Activated CD4-positive, CD25-positive, alpha-beta regulatory T cell treated with anti-CD3 and anti-CD28 coated beads, Interleukin-2, amount 50 U/mL, for 72 hours (primary cell): Measurements from ENCODE around the gene RTN4R.

Experiments used
- DNase-seq: peaks from one replicate; pipeline ENCODE4 v3.0.0; 2021

RTN4R gene

GRCh38 chr22:20211997-20212753, 55.9 kb downstream of the RTN4R start:
- no peak for DNase-seq

GRCh38 chr22:20211409-20211996, 56.6 kb downstream of the RTN4R start:
- no peak for DNase-seq

- no peak for DNase-seq
These were observed 57.6 kb downstream of the RTN4R start for GRCh38 chr22:20210473-20211059.

GRCh38 chr22:20209761-20210250, 58.3 kb downstream of the RTN4R start:
- no peak for DNase-seq

GRCh38 chr22:20208713-20209310, 59.3 kb downstream of the RTN4R start:
- DNase-seq: no peak

- no peak for DNase-seq
These were observed 60.7 kb downstream of the RTN4R start for GRCh38 chr22:20207277-20208025.

GRCh38 chr22:20206709-20207215, 61.4 kb downstream of the RTN4R start:
- peak; percentile 45 for DNase-seq

- peak; percentile 69 for DNase-seq
These were observed 62.0 kb downstream of the RTN4R start for GRCh38 chr22:20205964-20206708.

- no peak for DNase-seq
These were observed 62.6 kb downstream of the RTN4R start for GRCh38 chr22:20205464-20205963.

- DNase-seq: no peak
These were observed 63.3 kb downstream of the RTN4R start for GRCh38 chr22:20204806-20205205.

GRCh38 chr22:20204311-20204710, 63.8 kb downstream of the RTN4R start:
- DNase-seq: no peak

GRCh38 chr22:20203552-20204201, 64.4 kb downstream of the RTN4R start:
- DNase-seq: no peak

GRCh38 chr22:20203142-20203551, 65.0 kb downstream of the RTN4R start:
- no peak for DNase-seq

GRCh38 chr22:20201837-20202392, 66.2 kb downstream of the RTN4R start:
- no peak for DNase-seq

GRCh38 chr22:20199906-20200305, 68.2 kb downstream of the RTN4R start:
- DNase-seq: no peak

GRCh38 chr22:20199413-20199842, 68.7 kb downstream of the RTN4R start:
- DNase-seq: no peak

- no peak for DNase-seq
These were observed 69.4 kb downstream of the RTN4R start for GRCh38 chr22:20198557-20199319.

- DNase-seq: no peak
These were observed 70.6 kb downstream of the RTN4R start for GRCh38 chr22:20197407-20198030.

- DNase-seq: no peak
These were observed 71.8 kb downstream of the RTN4R start for GRCh38 chr22:20196094-20196842.
